Measurements from ENCODE around the gene MAGEA3. TPM values are rescaled to one million over a fixed set of nuclear protein-coding genes. Genes with fewer than 3 reads are reported as not detected.
"Not testable (repeated sequence)": the region's sequence is repeated elsewhere in the genome, so short reads cannot be mapped to it uniquely, and the experiment has no call there.

MAGEA3 gene
- total and polyA plus RNA-seq, 2 experiments from 2014 or later: not detected

GRCh38 chrX:152735860-152736511, 37.4 kb downstream of the MAGEA3 start:
- no peak overlapping the region for H3K4me2 ChIP-seq
- DNase-seq (ENCODE audit: low spot score): no peak
- H3K4me3 ChIP-seq: no peak overlapping the region
- no peak overlapping the region for H2AFZ ChIP-seq
- H3K4me1 ChIP-seq (ENCODE audit: insufficient read depth): no peaks in the 10 kb centered on the region
- no peak for TF ChIP-seq EZH2 (IDR thresholded peaks at IDR 0.05; ENCODE audit: borderline replicate concordance)
- TF ChIP-seq, protein P1, sequence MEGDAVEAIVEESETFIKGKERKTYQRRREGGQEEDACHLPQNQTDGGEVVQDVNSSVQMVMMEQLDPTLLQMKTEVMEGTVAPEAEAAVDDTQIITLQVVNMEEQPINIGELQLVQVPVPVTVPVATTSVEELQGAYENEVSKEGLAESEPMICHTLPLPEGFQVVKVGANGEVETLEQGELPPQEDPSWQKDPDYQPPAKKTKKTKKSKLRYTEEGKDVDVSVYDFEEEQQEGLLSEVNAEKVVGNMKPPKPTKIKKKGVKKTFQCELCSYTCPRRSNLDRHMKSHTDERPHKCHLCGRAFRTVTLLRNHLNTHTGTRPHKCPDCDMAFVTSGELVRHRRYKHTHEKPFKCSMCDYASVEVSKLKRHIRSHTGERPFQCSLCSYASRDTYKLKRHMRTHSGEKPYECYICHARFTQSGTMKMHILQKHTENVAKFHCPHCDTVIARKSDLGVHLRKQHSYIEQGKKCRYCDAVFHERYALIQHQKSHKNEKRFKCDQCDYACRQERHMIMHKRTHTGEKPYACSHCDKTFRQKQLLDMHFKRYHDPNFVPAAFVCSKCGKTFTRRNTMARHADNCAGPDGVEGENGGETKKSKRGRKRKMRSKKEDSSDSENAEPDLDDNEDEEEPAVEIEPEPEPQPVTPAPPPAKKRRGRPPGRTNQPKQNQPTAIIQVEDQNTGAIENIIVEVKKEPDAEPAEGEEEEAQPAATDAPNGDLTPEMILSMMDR (IDR thresholded peaks at IDR 0.05; ENCODE audit: poor library complexity): no peak
- TF ChIP-seq EZH2phosphoT487 (IDR thresholded peaks at IDR 0.05; ENCODE audit: low read depth, severe bottlenecking, unreplicated experiment): no peak
- WGBS (ENCODE audit: low lambda C conversion rate, missing lambda C conversion rate): 86% methylated on average over 12 of the region's 12 CpGs
- no peak overlapping the region for H3K27ac ChIP-seq
- no peaks in the 10 kb centered on the region for H3K27me3 ChIP-seq
- H3K36me3 ChIP-seq (replicated peaks; ENCODE audit: insufficient read depth, low read depth): no peaks in the 10 kb centered on the region
- no peaks in the 10 kb centered on the region for H4K20me1 ChIP-seq (ENCODE audit: insufficient read depth, poor library complexity, severe bottlenecking)
- no peaks in the 10 kb centered on the region for H3K9me2 ChIP-seq (replicated peaks; ENCODE audit: insufficient read depth)
- no peaks in the 10 kb centered on the region for H3K79me2 ChIP-seq
- no peaks in the 10 kb centered on the region for H3K9me3 ChIP-seq (ENCODE audit: low read depth)

GRCh38 chrX:152736528-152736927, 37.9 kb downstream of the MAGEA3 start:
- 67% methylated on average over 12 of the region's 12 CpGs for WGBS (ENCODE audit: low lambda C conversion rate, missing lambda C conversion rate)
- not testable (repeated sequence) for H4K20me1 ChIP-seq (ENCODE audit: insufficient read depth, poor library complexity, severe bottlenecking); H3K9me3 ChIP-seq (ENCODE audit: low read depth); H3K27me3 ChIP-seq; H3K79me2 ChIP-seq; H3K27ac ChIP-seq; H2AFZ ChIP-seq; H3K4me2 ChIP-seq; H3K36me3 ChIP-seq (replicated peaks; ENCODE audit: insufficient read depth, low read depth); DNase-seq (ENCODE audit: low spot score); H3K9me2 ChIP-seq (replicated peaks; ENCODE audit: insufficient read depth); H3K4me3 ChIP-seq; H3K4me1 ChIP-seq (ENCODE audit: insufficient read depth)

DNA sequence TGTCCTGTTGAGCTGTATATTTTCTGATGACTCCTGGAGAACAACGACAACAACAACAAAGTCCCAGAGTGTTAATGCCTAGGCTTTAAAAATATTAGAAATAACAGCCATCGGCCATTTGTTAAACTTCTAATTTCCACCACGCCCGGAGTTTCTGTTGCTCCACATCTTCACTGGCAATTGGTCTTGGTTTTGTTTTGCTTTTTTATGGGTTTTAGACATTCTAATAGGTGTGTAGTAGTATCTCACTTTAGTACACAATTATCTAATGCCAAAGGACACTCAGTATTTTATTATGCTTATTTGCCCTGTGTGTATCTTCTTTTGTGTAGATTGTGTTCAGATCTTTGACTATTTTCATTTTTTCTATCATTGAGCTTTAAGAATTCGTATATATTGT, 40.0 kb downstream of the MAGEA3 start:
- Histone ChIP-seq H3K79me2 (no peaks in the 10 kb centered on the region), H2AFZ (no peak overlapping the region), H3K9me2 (replicated peaks; ENCODE audit: insufficient read depth) (no peaks in the 10 kb centered on the region), H4K20me1 (ENCODE audit: insufficient read depth, poor library complexity, severe bottlenecking) (no peaks in the 10 kb centered on the region), H3K4me1 (ENCODE audit: insufficient read depth) (no peaks in the 10 kb centered on the region), H3K4me3 (no peak overlapping the region), H3K27ac (no peak overlapping the region), H3K36me3 (replicated peaks; ENCODE audit: insufficient read depth, low read depth) (no peaks in the 10 kb centered on the region), H3K9me3 (ENCODE audit: low read depth) (no peaks in the 10 kb centered on the region), H3K27me3 (no peaks in the 10 kb centered on the region), H3K4me2 (no peak overlapping the region)
- no peak for DNase-seq (ENCODE audit: low spot score)
- 78% methylated on average over 5 of the region's 5 CpGs for WGBS (ENCODE audit: low lambda C conversion rate, missing lambda C conversion rate)
- TF ChIP-seq EZH2phosphoT487 (IDR thresholded peaks at IDR 0.05; ENCODE audit: low read depth, severe bottlenecking, unreplicated experiment): no peak
- TF ChIP-seq, protein P1 (IDR thresholded peaks at IDR 0.05; ENCODE audit: poor library complexity): no peak
- TF ChIP-seq EZH2 (IDR thresholded peaks at IDR 0.05; ENCODE audit: borderline replicate concordance): no peak

Other genes with a start within 250 kb of the MAGEA3 start
- gene GABRA3, start 247.5 kb upstream of the MAGEA3 start, total RNA-seq: 0.47 and 0.84 TPM in 2 replicates
- gene GABRA3, start 247.5 kb upstream of the MAGEA3 start, polyA plus RNA-seq: 0.47 TPM in 1 of 2 replicates, not detected in the other
- 0.28 and 0.60 TPM in 2 replicates for gene GABRQ, start 60.9 kb upstream of the MAGEA3 start, total RNA-seq
- 0.05 TPM in 1 of 2 replicates, not detected in the other for gene GABRQ, start 60.9 kb upstream of the MAGEA3 start, polyA plus RNA-seq
- gene CSAG2, start 10.5 kb downstream of the MAGEA3 start, total RNA-seq: not detected in 2 replicates
- 0.33 and 0.64 TPM in 2 replicates for gene CSAG2, start 10.5 kb downstream of the MAGEA3 start, polyA plus RNA-seq
- gene MAGEA2B, start 15.8 kb downstream of the MAGEA3 start, total RNA-seq: not detected in 2 replicates
- 0.86 TPM in 1 of 2 replicates, not detected in the other for gene MAGEA2B, start 15.8 kb downstream of the MAGEA3 start, polyA plus RNA-seq
- not detected in 2 replicates for gene CSAG1, start 34.9 kb downstream of the MAGEA3 start, total RNA-seq
- not detected in 2 replicates for gene CSAG1, start 34.9 kb downstream of the MAGEA3 start, polyA plus RNA-seq
- not detected in 2 replicates for gene MAGEA12, start 35.0 kb downstream of the MAGEA3 start, total RNA-seq
- not detected in 2 replicates for gene MAGEA12, start 35.0 kb downstream of the MAGEA3 start, polyA plus RNA-seq
- 0.28 and 0.93 TPM in 2 replicates for gene MAGEA2, start 55.0 kb downstream of the MAGEA3 start, total RNA-seq
- gene MAGEA2, start 55.0 kb downstream of the MAGEA3 start, polyA plus RNA-seq: 0.24 and 0.39 TPM in 2 replicates
- not detected in 2 replicates for gene CSAG3, start 60.4 kb downstream of the MAGEA3 start, total RNA-seq
- gene CSAG3, start 60.4 kb downstream of the MAGEA3 start, polyA plus RNA-seq: 0.33 TPM in 1 of 2 replicates, not detected in the other
- not detected in 2 replicates for gene MAGEA6, start 70.9 kb downstream of the MAGEA3 start, total RNA-seq
- 0.45 TPM in 1 of 2 replicates, not detected in the other for gene MAGEA6, start 70.9 kb downstream of the MAGEA3 start, polyA plus RNA-seq
- gene CETN2, start 132.0 kb downstream of the MAGEA3 start, total RNA-seq: 43.7 and 44.8 TPM in 2 replicates
- gene CETN2, start 132.0 kb downstream of the MAGEA3 start, polyA plus RNA-seq: 45.5 and 46.0 TPM in 2 replicates
- 46.2 and 56.7 TPM in 2 replicates for gene NSDHL, start 132.3 kb downstream of the MAGEA3 start, total RNA-seq
- 47.8 and 62.9 TPM in 2 replicates for gene NSDHL, start 132.3 kb downstream of the MAGEA3 start, polyA plus RNA-seq
- gene ZNF185, start 199.3 kb downstream of the MAGEA3 start, total RNA-seq: 10.6 and 10.8 TPM in 2 replicates
- gene ZNF185, start 199.3 kb downstream of the MAGEA3 start, polyA plus RNA-seq: 18.1 and 18.3 TPM in 2 replicates

Data from hepatocyte (in vitro differentiated cells).